ENCODE measurements around the gene PLIN1.

DNA sequence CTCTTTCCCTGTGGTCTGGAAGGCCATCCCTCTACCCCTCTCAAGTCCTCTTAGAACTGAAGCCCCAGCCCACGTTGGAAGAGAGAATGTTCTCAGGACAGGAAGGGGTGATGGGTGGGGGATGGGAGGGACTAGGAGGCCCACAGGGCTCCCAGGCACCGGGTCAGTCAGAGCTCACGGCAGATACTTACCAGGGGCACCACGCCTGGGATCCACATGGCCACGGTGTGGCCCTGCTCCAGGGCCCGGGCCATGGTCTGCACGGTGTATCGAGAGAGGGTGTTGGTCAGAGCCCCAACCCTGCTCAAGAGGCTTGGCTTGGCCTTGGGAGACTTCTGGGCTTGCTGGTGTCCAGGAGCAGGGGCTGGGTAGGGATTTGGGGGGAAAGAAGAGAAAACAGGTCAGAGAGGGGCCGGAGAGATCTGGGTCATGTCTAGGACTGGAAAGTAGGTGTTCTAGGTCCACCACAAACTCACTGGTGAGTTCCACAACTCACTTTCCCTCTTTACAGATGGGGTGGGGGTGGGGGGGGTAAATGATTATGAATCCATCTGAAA, 9.8 kb downstream of the PLIN1 start:
- TF ChIP-seq, protein P1, sequence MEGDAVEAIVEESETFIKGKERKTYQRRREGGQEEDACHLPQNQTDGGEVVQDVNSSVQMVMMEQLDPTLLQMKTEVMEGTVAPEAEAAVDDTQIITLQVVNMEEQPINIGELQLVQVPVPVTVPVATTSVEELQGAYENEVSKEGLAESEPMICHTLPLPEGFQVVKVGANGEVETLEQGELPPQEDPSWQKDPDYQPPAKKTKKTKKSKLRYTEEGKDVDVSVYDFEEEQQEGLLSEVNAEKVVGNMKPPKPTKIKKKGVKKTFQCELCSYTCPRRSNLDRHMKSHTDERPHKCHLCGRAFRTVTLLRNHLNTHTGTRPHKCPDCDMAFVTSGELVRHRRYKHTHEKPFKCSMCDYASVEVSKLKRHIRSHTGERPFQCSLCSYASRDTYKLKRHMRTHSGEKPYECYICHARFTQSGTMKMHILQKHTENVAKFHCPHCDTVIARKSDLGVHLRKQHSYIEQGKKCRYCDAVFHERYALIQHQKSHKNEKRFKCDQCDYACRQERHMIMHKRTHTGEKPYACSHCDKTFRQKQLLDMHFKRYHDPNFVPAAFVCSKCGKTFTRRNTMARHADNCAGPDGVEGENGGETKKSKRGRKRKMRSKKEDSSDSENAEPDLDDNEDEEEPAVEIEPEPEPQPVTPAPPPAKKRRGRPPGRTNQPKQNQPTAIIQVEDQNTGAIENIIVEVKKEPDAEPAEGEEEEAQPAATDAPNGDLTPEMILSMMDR (IDR thresholded peaks at IDR 0.05; ENCODE audit: borderline replicate concordance, extremely low read depth, low read length, poor library complexity, severe bottlenecking), result no peak
- no peak for TF ChIP-seq EZH2 (IDR thresholded peaks at IDR 0.05; ENCODE audit: borderline replicate concordance, low read depth, low read length, severe bottlenecking)

Data from DND-41 (cell line).